SHP77 (cell line): ENCODE measurements around the gene SLC6A1.

Source experiments
- DNase-seq, 2 experiments: peaks; one replicate each; lab custom pipeline; 2025; lab: John Stamatoyannopoulos, UW

Gene SLC6A1

GRCh38 chr3:10970306-10970960 is 22.1 kb upstream of the SLC6A1 start:
- no peak for DNase-seq

- DNase-seq = no peak
Measured at GRCh38 chr3:10972072-10972782, 20.3 kb upstream of the SLC6A1 start.

- DNase-seq = no peak
Measured at GRCh38 chr3:10973046-10973595, 19.4 kb upstream of the SLC6A1 start.

GRCh38 chr3:10974131-10974530 is 18.4 kb upstream of the SLC6A1 start:
- no peak for DNase-seq

GRCh38 chr3:10974746-10975375 is 17.7 kb upstream of the SLC6A1 start:
- no peak for DNase-seq

GRCh38 chr3:10975695-10976234 is 16.8 kb upstream of the SLC6A1 start:
- DNase-seq = no peak

- DNase-seq = no peak
Measured at GRCh38 chr3:10976770-10977169, 15.8 kb upstream of the SLC6A1 start.

- DNase-seq = peak in 1 of 2 experiments; percentile 11
Measured at GRCh38 chr3:10977892-10978510, 14.5 kb upstream of the SLC6A1 start.

GRCh38 chr3:10978956-10979355 is 13.6 kb upstream of the SLC6A1 start:
- DNase-seq = no peak

- no peak for DNase-seq
Measured at GRCh38 chr3:10980312-10980711, 12.2 kb upstream of the SLC6A1 start.

GRCh38 chr3:10981031-10981430 is 11.5 kb upstream of the SLC6A1 start:
- no peak for DNase-seq

- DNase-seq = no peak
Measured at GRCh38 chr3:10981961-10982360, 10.6 kb upstream of the SLC6A1 start.

- no peak for DNase-seq
Measured at GRCh38 chr3:10982782-10983181, 9.8 kb upstream of the SLC6A1 start.

- peak; percentile 26 to 46 for DNase-seq
Measured at GRCh38 chr3:10983219-10983916, 9.2 kb upstream of the SLC6A1 start.

- DNase-seq = no peak
Measured at GRCh38 chr3:10984371-10984896, 8.1 kb upstream of the SLC6A1 start.

- DNase-seq = no peak
Measured at GRCh38 chr3:10985181-10985580, 7.4 kb upstream of the SLC6A1 start.

GRCh38 chr3:10986592-10986991 is 6.0 kb upstream of the SLC6A1 start:
- DNase-seq = no peak

GRCh38 chr3:10988001-10988665 is 4.4 kb upstream of the SLC6A1 start:
- DNase-seq = no peak

GRCh38 chr3:10988991-10989484 is 3.5 kb upstream of the SLC6A1 start:
- no peak for DNase-seq

GRCh38 chr3:10992943-10993728 is 588 bp downstream of the SLC6A1 start:
- DNase-seq = no peak
